GM12892 (cell line): Measurements from ENCODE around the gene ADAR.
A peak's percentile ranks its signal among the peaks of the same experiment; 100 is the strongest.

Experiments
- DNase-seq: peaks from one replicate; pipeline ENCODE4 v3.0.0; 2011; ENCODE audit not compliant: insufficient read length
- FAIRE-seq: peaks from 2 replicates; lab custom pipeline; 2011; peaks lifted over from hg19 to GRCh38; lab: Jason Lieb, UNC
- POLR2A ChIP-seq: IDR thresholded peaks from 2 replicates; pipeline ENCODE4 v1.6.1; 2011; ENCODE audit warnings: low read depth, low read length, control low read depth
- POLR2AphosphoS5 ChIP-seq: IDR thresholded peaks from 2 replicates; pipeline ENCODE4 v1.6.1; 2011; ENCODE audit warnings: low read depth, low read length, control low read depth
- TAF1 ChIP-seq: IDR thresholded peaks from 2 replicates; pipeline ENCODE4 v1.6.1; 2011; ENCODE audit warnings: low read depth, mild to moderate bottlenecking, control low read depth, low read length, borderline replicate concordance

ADAR gene

DNA sequence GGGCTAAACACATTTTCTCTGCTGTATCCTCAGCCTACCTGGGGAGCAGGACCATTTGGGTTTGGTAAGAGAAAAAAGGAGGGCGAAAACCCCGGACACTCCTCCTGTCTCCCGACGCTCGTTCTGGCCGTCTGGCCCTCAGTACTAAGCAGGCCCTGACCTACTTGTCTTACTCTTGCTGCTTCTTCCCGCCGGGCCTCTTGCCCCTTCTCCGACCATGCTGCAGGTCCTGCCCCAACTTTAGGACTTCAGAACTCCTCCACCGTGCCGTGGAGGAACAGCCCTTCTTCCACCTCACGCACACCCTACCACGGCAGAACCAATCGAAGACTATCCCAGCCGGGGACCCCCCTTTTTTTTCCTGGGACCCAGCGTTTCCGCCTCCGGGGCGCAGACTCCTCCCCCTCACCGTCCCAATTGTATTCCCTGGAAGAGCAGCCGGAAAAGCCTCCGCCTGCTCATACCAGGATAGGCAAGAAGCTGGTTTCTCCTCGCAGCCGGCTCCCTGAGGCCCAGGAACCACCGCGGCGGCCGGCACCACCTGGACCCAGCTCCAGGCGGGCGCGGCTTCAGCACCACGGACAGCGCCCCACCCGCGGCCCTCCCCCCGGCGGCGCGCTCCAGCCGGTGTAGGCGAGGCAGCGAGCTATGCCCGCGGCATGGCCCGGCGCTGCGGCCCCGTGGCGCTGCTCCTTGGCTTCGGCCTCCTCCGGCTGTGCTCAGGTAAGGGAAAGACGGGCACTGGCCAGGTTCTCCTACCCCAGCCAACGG is 40.4 kb downstream of the ADAR start, which contains the start of gene CHRNB2:
Gene CHRNB2 (plus strand): TSS at position 393 of the 771 bp plus-strand sequence. CDS start 267 bp downstream, at position 660.
- peak; percentile 91 for DNase-seq
- FAIRE-seq = peak; percentile 83
- no peak for TF ChIP-seq TAF1
- TF ChIP-seq POLR2A = no peak
- no peak for TF ChIP-seq POLR2AphosphoS5

DNA sequence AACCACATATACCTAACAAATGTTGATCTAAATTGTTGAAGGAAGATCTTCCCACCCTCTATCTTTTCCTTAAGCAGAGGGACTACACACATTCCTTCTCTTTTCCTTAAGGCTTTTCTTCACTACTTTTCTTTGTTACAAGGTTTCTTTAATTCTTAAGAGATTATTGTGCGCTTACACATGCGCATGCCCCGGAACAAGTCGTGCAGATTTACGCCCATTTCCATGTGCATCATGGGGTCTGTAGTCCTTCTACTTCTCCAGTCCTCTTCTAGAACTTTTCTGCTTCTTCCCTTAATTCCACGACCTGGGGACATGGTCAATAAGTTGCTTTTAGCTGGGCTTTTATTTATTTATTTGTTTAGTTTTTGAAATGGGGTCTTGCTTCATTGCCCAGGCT is 42.1 kb downstream of the ADAR start:
- no peak for TF ChIP-seq POLR2AphosphoS5
- TF ChIP-seq POLR2A = no peak
- TF ChIP-seq TAF1 = no peak
- DNase-seq = no peak
- no peak for FAIRE-seq

DNA sequence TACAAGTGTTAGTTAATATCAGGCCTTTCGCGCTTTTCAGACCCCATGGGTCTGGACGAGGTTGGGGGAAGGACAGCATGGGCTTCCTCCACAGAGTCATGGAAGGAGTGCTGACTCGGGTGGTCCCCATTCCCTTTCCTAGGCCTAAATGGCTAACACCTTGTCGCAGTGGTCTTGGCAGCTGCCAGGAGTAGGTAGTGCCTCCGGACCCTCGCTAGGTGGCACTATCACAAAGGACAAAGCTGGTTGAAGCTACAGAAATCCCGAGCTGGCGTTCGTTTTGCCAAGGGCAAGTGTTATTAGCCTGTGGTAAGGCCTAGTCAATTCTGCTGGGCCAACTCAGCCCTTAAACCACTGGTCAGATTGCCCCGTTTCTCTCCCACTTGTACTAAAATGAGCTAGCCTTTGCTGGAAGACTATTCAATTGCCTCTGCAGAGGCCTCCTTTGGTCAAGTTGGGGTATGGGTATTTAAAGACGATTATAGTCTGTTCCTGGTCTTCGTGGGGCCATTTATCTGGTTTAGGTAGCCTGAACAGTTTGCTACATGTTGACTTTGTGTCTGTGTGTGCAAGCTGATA is 48.4 kb downstream of the ADAR start:
- DNase-seq = peak; percentile 50
- no peak for FAIRE-seq
- TF ChIP-seq POLR2A (no peak), TAF1 (no peak), POLR2AphosphoS5 (no peak)

DNA sequence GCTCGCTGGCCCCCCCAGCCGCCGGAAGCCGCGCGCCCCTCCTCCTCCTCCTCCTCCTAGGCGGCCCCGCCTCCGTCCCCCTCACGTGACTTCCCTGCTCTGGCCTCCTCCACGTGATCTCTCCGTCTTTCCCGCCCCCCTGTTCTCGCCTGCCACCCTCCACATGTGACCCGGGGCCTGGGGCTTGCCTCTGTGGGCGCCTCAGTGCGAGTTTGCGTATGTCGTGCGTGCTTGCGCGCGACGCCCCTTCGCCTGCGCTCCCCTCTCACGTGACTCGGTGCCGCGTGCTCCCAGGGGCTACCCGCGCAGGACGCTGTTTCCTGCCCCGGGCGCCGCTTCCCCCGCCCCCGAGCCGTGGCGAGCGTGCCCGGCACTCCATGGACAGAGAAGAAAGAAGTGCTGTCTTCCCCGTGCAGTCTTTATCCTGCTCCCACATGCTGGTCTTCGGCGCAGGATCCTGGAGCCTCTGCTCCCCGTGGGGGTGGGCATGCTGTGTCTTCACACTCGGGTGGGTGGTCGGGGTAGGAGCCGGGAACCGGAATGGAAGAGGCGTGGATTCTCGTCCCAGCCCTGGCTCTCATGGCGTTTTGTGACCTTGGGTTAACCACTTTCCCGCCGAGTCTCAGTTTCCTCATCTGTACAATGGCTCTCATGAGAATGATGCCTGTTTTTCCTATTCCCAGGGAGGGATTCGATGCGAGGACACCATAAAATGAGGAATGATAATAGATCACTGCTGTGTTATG is 49.1 kb downstream of the ADAR start:
- FAIRE-seq (peak; percentile 97), DNase-seq (peak; percentile 92)
- TF ChIP-seq TAF1 (peak; percentile 42; the same call in 1 of the 2 replicates), POLR2A (peak; percentile 56; the same call in 1 of the 2 replicates), POLR2AphosphoS5 (peak; percentile 73)

DNA sequence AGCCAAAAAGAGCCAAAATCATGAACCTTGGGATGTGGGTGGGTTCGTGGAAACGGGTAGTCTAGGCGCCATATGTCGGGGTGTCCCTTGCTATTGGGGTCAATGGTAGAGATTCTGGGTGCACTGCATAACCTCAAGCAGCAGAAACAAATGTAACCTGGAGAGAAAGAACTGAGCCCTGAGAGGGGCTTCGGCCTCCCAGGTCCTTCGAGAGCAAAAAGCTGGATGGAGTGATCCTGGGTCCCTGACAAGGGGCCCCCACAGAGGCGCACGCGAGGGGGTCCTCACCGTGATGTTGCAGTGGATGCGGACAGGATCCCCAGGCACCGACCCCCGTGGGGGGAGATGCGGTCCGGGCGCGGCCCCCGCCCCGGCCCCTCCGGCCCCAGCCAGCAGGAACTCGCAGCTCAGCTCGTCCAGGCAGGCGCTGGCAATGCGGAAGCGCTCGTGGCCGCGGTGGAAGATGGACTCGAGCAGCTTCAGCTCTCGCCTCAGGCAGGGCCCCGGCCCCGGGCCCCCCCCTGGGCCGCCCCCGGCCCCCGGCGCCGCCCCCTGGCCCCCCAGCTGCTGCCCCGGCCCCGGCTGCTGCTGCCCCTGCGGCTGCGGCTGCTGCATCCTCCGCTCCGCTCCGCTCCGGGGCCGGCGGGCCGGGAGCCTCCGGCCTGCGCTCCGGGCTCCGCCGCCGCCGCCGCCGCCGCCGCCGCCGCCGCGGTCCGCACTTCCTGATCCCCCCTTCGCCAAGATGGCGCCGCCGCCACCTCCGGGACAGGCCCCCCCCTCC is 49.9 kb downstream of the ADAR start, which contains the start of gene UBE2Q1:
Gene UBE2Q1 (minus strand): TSS at position 724 of the 781 bp plus-strand sequence. CDS start 109 bp downstream, at position 615.
- FAIRE-seq (no peak), DNase-seq (no peak)
- TF ChIP-seq POLR2AphosphoS5 (no peak), TAF1 (no peak), POLR2A (no peak)

DNA sequence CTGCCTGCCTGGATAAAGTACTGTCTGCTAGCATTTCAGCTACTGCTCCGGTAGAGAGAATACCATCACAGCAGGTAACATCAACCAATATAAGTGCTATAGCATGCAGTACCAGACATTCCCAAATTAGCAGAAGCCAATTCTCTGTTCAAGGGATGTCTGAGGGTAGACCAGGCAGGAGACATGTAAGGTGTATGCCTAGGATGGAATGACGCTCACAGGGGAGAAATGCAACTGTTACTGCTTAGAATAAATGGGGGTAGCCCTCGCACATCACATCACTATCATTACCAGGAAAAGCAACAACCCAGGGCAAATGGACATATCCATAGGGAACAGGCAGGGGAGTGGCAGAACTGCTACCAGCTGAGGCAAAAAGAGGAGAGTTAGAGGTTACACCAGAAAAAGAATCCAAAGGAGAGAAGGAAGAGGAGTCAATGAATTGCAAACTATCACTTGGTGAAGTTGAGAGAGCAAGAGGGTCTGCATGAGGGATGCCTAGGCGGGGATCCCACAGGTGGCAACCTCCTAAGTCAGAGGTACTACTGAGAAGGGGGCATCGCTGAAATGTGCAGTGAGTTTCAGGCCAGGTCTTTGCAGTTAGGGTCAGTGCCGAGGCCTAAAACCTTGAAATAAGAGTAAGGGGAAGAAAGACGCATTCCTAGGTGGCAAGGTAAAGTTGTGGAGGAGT is 50.6 kb downstream of the ADAR start:
- TF ChIP-seq POLR2AphosphoS5 (0 out of 2 replicates have a peak, but pooled peaks have one; percentile 4), TAF1 (no peak)
- no peak for FAIRE-seq

DNA sequence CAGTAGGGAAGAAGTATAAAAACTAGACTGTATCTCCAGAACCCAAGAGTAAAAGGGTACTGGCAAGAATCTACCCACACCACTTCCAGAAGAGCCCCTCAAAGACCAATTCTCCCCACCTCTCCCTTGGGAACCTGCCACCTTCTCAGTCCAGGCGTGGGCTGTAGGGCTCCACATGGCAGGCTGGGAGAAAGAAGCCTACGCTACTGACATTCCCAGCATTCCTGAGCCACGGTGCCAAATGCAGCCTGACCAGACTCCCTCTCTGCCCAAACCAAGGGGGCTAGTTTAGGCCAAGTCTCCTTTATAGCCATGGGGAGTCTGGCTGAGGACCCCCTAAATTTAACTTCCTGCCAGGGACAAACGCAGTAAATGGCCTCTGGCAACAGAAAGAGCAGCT is 51.6 kb downstream of the ADAR start:
- TF ChIP-seq POLR2AphosphoS5 (no peak), TAF1 (no peak), POLR2A (no peak)

More for the DNA sequence above, 50.6 kb downstream of the ADAR start:
- no peak for DNase-seq

DNA sequence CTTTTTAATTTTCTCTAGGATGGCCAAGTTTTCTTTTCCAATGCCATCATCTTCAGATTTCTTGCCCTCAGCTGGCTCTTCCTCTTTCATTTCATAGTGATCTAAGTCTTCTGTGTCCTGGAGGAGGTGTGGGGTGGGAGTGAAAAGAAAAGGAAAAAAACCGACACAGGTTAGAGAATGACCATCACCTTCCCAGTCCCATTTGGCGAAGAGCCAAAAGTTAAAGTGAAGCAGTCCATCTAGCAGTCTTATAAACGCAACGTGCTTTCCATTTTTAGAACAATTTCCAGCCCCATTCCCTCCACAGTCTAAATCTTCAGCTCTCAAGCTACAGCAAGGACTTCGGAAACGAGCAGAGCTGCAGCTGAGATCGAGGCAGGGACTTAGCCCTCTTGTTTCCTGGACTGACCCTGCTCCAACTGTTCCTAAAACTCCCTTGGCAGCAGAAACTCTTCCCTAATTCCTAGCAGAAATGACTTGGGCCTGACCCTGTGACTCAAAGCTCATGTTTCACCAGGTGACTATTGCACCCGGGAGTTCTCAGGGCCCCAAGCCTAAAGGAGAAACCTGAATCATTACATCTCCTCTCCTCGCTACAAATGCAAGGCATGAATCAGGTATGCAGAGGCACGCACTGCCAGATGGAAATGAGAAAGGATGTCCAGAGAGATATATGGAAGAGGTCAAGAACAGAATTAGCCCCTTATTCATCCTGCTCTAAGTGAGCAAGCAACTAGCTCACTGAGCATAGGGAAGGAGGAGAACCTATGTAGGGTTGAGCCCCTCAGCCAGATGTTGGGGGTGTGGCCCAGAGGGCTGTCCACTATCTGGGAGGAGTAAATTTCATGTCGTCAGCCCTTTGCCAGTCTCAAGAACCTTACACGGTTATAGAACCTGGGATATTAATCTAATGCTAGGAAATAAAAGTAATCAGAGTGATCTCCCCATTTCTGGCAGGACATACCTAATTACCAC is 54.6 kb downstream of the ADAR start:
- DNase-seq (no peak), FAIRE-seq (no peak)
- TF ChIP-seq POLR2A = no peak; the same call in 1 of the 2 replicates
- no peak for TF ChIP-seq POLR2AphosphoS5
- TF ChIP-seq TAF1 = no peak

More for the DNA sequence above, 51.6 kb downstream of the ADAR start:
- FAIRE-seq (no peak), DNase-seq (no peak)

DNA sequence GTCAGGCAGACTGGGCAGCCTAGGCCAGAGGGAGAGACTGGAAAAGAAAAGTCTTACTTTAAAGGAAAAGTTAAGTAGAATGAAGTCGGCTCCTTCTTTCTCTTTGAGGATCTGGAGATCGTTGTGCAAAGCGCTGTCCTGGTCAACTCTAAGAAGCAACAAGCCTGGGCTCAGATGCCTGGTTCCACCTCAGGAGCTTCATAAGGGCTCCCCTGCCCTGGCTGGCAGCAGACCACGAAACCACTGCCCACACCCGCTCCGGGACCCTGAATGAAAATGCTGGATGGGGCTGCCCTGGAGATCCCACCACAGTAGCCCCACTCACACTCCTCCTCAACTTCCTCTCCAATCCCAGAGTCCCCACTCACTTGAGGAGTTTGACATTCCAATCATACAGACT is 56.0 kb downstream of the ADAR start:
- TF ChIP-seq TAF1 = no peak
- TF ChIP-seq POLR2A = no peak
- TF ChIP-seq POLR2AphosphoS5 = no peak
- FAIRE-seq (no peak), DNase-seq (no peak)
